SK-N-MC (cell line): ENCODE results near the gene RBM20.

ENCODE experiments used
- EZH2 ChIP-seq: fragments of 200-600 bp; sonication (generic); IDR thresholded peaks from one replicate; pipeline ENCODE4 v1.6.1; 2017; ENCODE audit warnings: antibody characterized with exemption
- FOXP2 ChIP-seq: optimal IDR thresholded peaks from 2 replicates; pipeline ENCODE3; 2011; ENCODE audit warnings: mild to moderate bottlenecking, moderate library complexity; ENCODE audit not compliant: insufficient read depth; ENCODE audit errors: extremely low read length, control extremely low read depth
- POLR2AphosphoS5 ChIP-seq: IDR thresholded peaks from 2 replicates; pipeline ENCODE4 v1.6.1; 2012; ENCODE audit warnings: mild to moderate bottlenecking, low read depth, low read length, borderline replicate concordance

- TF ChIP-seq EZH2 (no peak), POLR2AphosphoS5 (no peak), FOXP2 (no peak)
Measured at GRCh38 chr10:110863956-110864355, 219.8 kb downstream of the RBM20 start.
